ENCODE results near the gene E2F2.

The E2F2 gene

GRCh38 chr1:23489842-23490241, 41.2 kb downstream of the E2F2 start:
- no peak for TF ChIP-seq EZH2phosphoT487 (IDR thresholded peaks at IDR 0.05; ENCODE audit: borderline replicate concordance)
- TF ChIP-seq CTCF (conservative IDR thresholded peaks at IDR 0.05; ENCODE audit: low read length) = no peak
- no peaks in the 10 kb centered on the region for H3K27me3 ChIP-seq (ENCODE audit: insufficient read depth, low read length, poor library complexity, severe bottlenecking)
- no peaks in the 10 kb centered on the region for H3K9me3 ChIP-seq (ENCODE audit: insufficient read depth, low read depth, low read length)
- no peaks in the 10 kb centered on the region for H3F3A ChIP-seq (ENCODE audit: low read depth)
- H3K4me2 ChIP-seq (ENCODE audit: low read depth, low read length, poor library complexity, severe bottlenecking) = no peak overlapping the region
- no peaks in the 10 kb centered on the region for H3K79me2 ChIP-seq (ENCODE audit: insufficient read depth, low read length)
- no peaks in the 10 kb centered on the region for H3K36me3 ChIP-seq (ENCODE audit: insufficient read depth, low read length)
- H3K4me3 ChIP-seq (ENCODE audit: low read length, poor library complexity, severe bottlenecking) = no peak overlapping the region
- H3K9ac ChIP-seq (ENCODE audit: low read depth, low read length, poor library complexity, severe bottlenecking) = no peak overlapping the region
- no peaks in the 10 kb centered on the region for H3K9me2 ChIP-seq (replicated peaks; ENCODE audit: low read depth, low read length)
- no peaks in the 10 kb centered on the region for H4K20me1 ChIP-seq (ENCODE audit: insufficient read depth, low read length, poor library complexity, severe bottlenecking)
- peaks cover 3% of the 10 kb centered on the region for H3K4me1 ChIP-seq (ENCODE audit: insufficient read depth, low read length, poor library complexity, severe bottlenecking)
- H2AFZ ChIP-seq (ENCODE audit: low read length) = no peak overlapping the region

- H3K4me2 ChIP-seq (ENCODE audit: low read depth, low read length, poor library complexity, severe bottlenecking) = peak overlapping the region; percentile 45
- H3K9ac ChIP-seq (ENCODE audit: low read depth, low read length, poor library complexity, severe bottlenecking) = peak overlapping the region; percentile 13
- no peaks in the 10 kb centered on the region for H4K20me1 ChIP-seq (ENCODE audit: insufficient read depth, low read length, poor library complexity, severe bottlenecking)
- no peaks in the 10 kb centered on the region for H3F3A ChIP-seq (ENCODE audit: low read depth)
- H3K27me3 ChIP-seq (ENCODE audit: insufficient read depth, low read length, poor library complexity, severe bottlenecking) = no peaks in the 10 kb centered on the region
- no peaks in the 10 kb centered on the region for H3K36me3 ChIP-seq (ENCODE audit: insufficient read depth, low read length)
- TF ChIP-seq EZH2phosphoT487 (IDR thresholded peaks at IDR 0.05; ENCODE audit: borderline replicate concordance) = no peak
- no peak for TF ChIP-seq CTCF (conservative IDR thresholded peaks at IDR 0.05; ENCODE audit: low read length)
- no peaks in the 10 kb centered on the region for H3K9me3 ChIP-seq (ENCODE audit: insufficient read depth, low read depth, low read length)
- H3K9me2 ChIP-seq (replicated peaks; ENCODE audit: low read depth, low read length) = no peaks in the 10 kb centered on the region
- peak overlapping the region; percentile 85; the same call in 1 of the 2 replicates for H2AFZ ChIP-seq (ENCODE audit: low read length)
- H3K4me1 ChIP-seq (ENCODE audit: insufficient read depth, low read length, poor library complexity, severe bottlenecking) = peaks cover 12% of the 10 kb centered on the region
- H3K79me2 ChIP-seq (ENCODE audit: insufficient read depth, low read length) = no peaks in the 10 kb centered on the region
- peak overlapping the region; percentile 74 for H3K4me3 ChIP-seq (ENCODE audit: low read length, poor library complexity, severe bottlenecking)
Observed at GRCh38 chr1:23485002-23485332, 46.1 kb downstream of the E2F2 start.

- TF ChIP-seq CTCF (conservative IDR thresholded peaks at IDR 0.05; ENCODE audit: low read length) = no peak
- no peak for TF ChIP-seq EZH2phosphoT487 (IDR thresholded peaks at IDR 0.05; ENCODE audit: borderline replicate concordance)
- Histone ChIP-seq H3K27me3 (ENCODE audit: insufficient read depth, low read length, poor library complexity, severe bottlenecking) (no peaks in the 10 kb centered on the region), H3K79me2 (ENCODE audit: insufficient read depth, low read length) (no peaks in the 10 kb centered on the region), H3K9me3 (ENCODE audit: insufficient read depth, low read depth, low read length) (no peaks in the 10 kb centered on the region), H3K4me2 (ENCODE audit: low read depth, low read length, poor library complexity, severe bottlenecking) (peak overlapping the region; percentile 45), H3K4me3 (ENCODE audit: low read length, poor library complexity, severe bottlenecking) (peak overlapping the region; percentile 74), H3K9ac (ENCODE audit: low read depth, low read length, poor library complexity, severe bottlenecking) (peak overlapping the region; percentile 57), H3F3A (ENCODE audit: low read depth) (no peaks in the 10 kb centered on the region), H4K20me1 (ENCODE audit: insufficient read depth, low read length, poor library complexity, severe bottlenecking) (no peaks in the 10 kb centered on the region), H2AFZ (ENCODE audit: low read length) (peak overlapping the region; percentile 85), H3K9me2 (replicated peaks; ENCODE audit: low read depth, low read length) (no peaks in the 10 kb centered on the region), H3K36me3 (ENCODE audit: insufficient read depth, low read length) (no peaks in the 10 kb centered on the region), H3K4me1 (ENCODE audit: insufficient read depth, low read length, poor library complexity, severe bottlenecking) (peaks cover 12% of the 10 kb centered on the region)
Observed at GRCh38 chr1:23484253-23485001, 46.6 kb downstream of the E2F2 start.
